OCI-LY7 (cell line): ENCODE results near the gene SIX6. TPM values are rescaled to one million over a fixed set of nuclear protein-coding genes. Genes with fewer than 3 reads are reported as not detected.

Source experiments
- BruUV-seq: library from RNA; stranded (reverse); fragments of 400-500 nt; replicated peaks from 2 replicates; lab custom pipeline; 2021; lab: Mats Ljungman, UMichigan
- CTCF ChIA-PET: fragments of 300-600 bp; sonication (Branson Sonifier 250); formaldehyde crosslinking; loops from one replicate; lab custom pipeline; 2022; ENCODE audit warnings: antibody characterized with exemption; ENCODE audit not compliant: unreplicated experiment; lab: Charles Lee
- POLR2A ChIA-PET: fragments of 300-600 bp; sonication (Branson Sonifier 250); formaldehyde crosslinking; loops from one replicate; lab custom pipeline; 2022; ENCODE audit warnings: antibody characterized with exemption; lab: Charles Lee
- DNase-seq: peaks from one replicate; pipeline ENCODE4 v3.0.0-alpha.2; 2015; ENCODE audit warnings: low spot score
- H2AFZ ChIP-seq: fragments of 200-600 bp; sonication (generic), shearing (Covaris generic); 2 replicates; pipeline ENCODE4 v1.6.1; 2014; ENCODE audit warnings: mild to moderate bottlenecking, antibody characterized with exemption, low read length, moderate library complexity
- H3K27ac ChIP-seq: fragments of 200-600 bp; sonication (generic); 2 replicates; pipeline ENCODE4 v1.5.1; 2014; ENCODE audit warnings: mixed run types, low read depth, mild to moderate bottlenecking, moderate library complexity, low read length, inconsistent platforms; ENCODE audit not compliant: poor library complexity, severe bottlenecking
- H3K36me3 ChIP-seq: fragments of 200-600 bp; sonication (generic); 2 replicates; pipeline ENCODE4 v1.6.1; 2014; ENCODE audit warnings: mild to moderate bottlenecking, antibody characterized with exemption, low read length, moderate library complexity, mixed read lengths; ENCODE audit not compliant: insufficient read depth
- H3K4me1 ChIP-seq: fragments of 200-600 bp; sonication (generic); 2 replicates; pipeline ENCODE4 v1.5.1; 2014; ENCODE audit warnings: mild to moderate bottlenecking, low read length; ENCODE audit not compliant: insufficient read depth, poor library complexity, severe bottlenecking
- H3K4me2 ChIP-seq: fragments of 200-600 bp; sonication (generic); 2 replicates; pipeline ENCODE4 v1.6.1; 2014; ENCODE audit warnings: mild to moderate bottlenecking, low read length
- H3K4me3 ChIP-seq: fragments of 200-600 bp; sonication (generic); 2 replicates; pipeline ENCODE4 v1.5.1; 2014; ENCODE audit warnings: mild to moderate bottlenecking, low read depth, low read length; ENCODE audit not compliant: poor library complexity, severe bottlenecking
- H3K79me2 ChIP-seq: fragments of 200-600 bp; sonication (generic); 2 replicates; pipeline ENCODE4 v1.6.1; 2016; ENCODE audit warnings: low read depth, mild to moderate bottlenecking, low read length, moderate library complexity, mixed read lengths; ENCODE audit not compliant: insufficient read depth
- H3K9me2 ChIP-seq: fragments of 200-600 bp; sonication (generic); 2 replicates; pipeline ENCODE4 v1.6.1; 2016; ENCODE audit warnings: mild to moderate bottlenecking, low read length, mixed read lengths; ENCODE audit not compliant: insufficient read depth
- H3K9me3 ChIP-seq: fragments of 200-600 bp; sonication (generic); 2 replicates; pipeline ENCODE4 v1.6.1; 2014; ENCODE audit warnings: mild to moderate bottlenecking, mixed run types, low read length, mixed read lengths
- H4K20me1 ChIP-seq: fragments of 200-600 bp; sonication (generic); 2 replicates; pipeline ENCODE4 v1.6.1; 2014; ENCODE audit warnings: mild to moderate bottlenecking, antibody characterized with exemption, low read length, moderate library complexity, mixed read lengths; ENCODE audit not compliant: insufficient read depth
- CTCF ChIP-seq: fragments of 200-600 bp; sonication (generic); conservative IDR thresholded peaks from 2 replicates; pipeline ENCODE4 v1.5.1; 2014; ENCODE audit warnings: mild to moderate bottlenecking, antibody characterized with exemption, low read length, moderate library complexity, mixed read lengths
- EZH2phosphoT487 ChIP-seq: fragments of 200-600 bp; sonication (generic); IDR thresholded peaks from 2 replicates; pipeline ENCODE4 v1.6.1; 2018; ENCODE audit warnings: low read depth, borderline replicate concordance, mild to moderate bottlenecking, mixed run types, antibody characterized with exemption, low read length, moderate library complexity, mixed read lengths
- intact Hi-C: fragments of 100-400 bp; cut with micrococcal nuclease; formaldehyde crosslinking; loops from one replicate; pipeline ENCODE4 v1.10.0; 2022; ENCODE audit not compliant: unreplicated experiment
- total RNA-seq, 2 experiments: library from RNA; depleted of rRNA in 1 of 2; stranded (reverse); fragments of >200 nt in 1 of 2; shearing (Covaris generic) in 1 of 2; gene quantifications; 2 replicates each; pipeline ENCODE4 v1.2.3, GENCODE V29; 2014 to 2022

Gene SIX6
- total RNA-seq, 2 experiments from 2014 or later = not detected

GRCh38 chr14:60515511-60516289, 6.8 kb downstream of the SIX6 start:
- Histone ChIP-seq H2AFZ (no peak overlapping the region), H4K20me1 (no peaks in the 10 kb centered on the region), H3K4me2 (no peak overlapping the region), H3K9me2 (no peaks in the 10 kb centered on the region), H3K4me1 (no peaks in the 10 kb centered on the region), H3K9me3 (no peaks in the 10 kb centered on the region), H3K27ac (no peak overlapping the region), H3K4me3 (no peak overlapping the region), H3K79me2 (no peaks in the 10 kb centered on the region), H3K36me3 (no peaks in the 10 kb centered on the region)
- ChIA-PET CTCF (no interaction called here), POLR2A (interaction anchor here (0.5 to 1.0 kb wide), 2 partner anchors 167 to 1151 kb away, joined by 3 to 5 read pairs; no protein-coding TSS in a partner anchor)
- intact Hi-C loops = no loop called here
- no TSS peak for BruUV-seq
- no peak for DNase-seq
- TF ChIP-seq EZH2phosphoT487 (no peak), CTCF (no peak)

- no peak for TF ChIP-seq CTCF
- TF ChIP-seq EZH2phosphoT487 = no peak
- Histone ChIP-seq H3K9me2 (no peaks in the 10 kb centered on the region), H2AFZ (no peak overlapping the region), H4K20me1 (no peaks in the 10 kb centered on the region), H3K4me1 (no peaks in the 10 kb centered on the region), H3K4me3 (no peak overlapping the region), H3K4me2 (no peak overlapping the region), H3K9me3 (no peaks in the 10 kb centered on the region), H3K79me2 (no peaks in the 10 kb centered on the region), H3K36me3 (no peaks in the 10 kb centered on the region), H3K27ac (no peak overlapping the region)
- CTCF ChIA-PET = no interaction called here
- intact Hi-C loops = no loop called here
- POLR2A ChIA-PET = no interaction called here
- DNase-seq = no peak
- BruUV-seq = no TSS peak
Measured at GRCh38 chr14:60532442-60532841, 23.5 kb downstream of the SIX6 start.

- H3K27ac ChIP-seq = no peak overlapping the region
- no peak for TF ChIP-seq EZH2phosphoT487
- no peak for TF ChIP-seq CTCF
- H2AFZ ChIP-seq = no peak overlapping the region
- no peak overlapping the region for H3K4me3 ChIP-seq
- H3K4me2 ChIP-seq = no peak overlapping the region
- H3K36me3 ChIP-seq = no peaks in the 10 kb centered on the region
- intact Hi-C loops = no loop called here
- ChIA-PET CTCF (no interaction called here), POLR2A (no interaction called here)
- no peaks in the 10 kb centered on the region for H4K20me1 ChIP-seq
- no peaks in the 10 kb centered on the region for H3K9me3 ChIP-seq
- no peaks in the 10 kb centered on the region for H3K79me2 ChIP-seq
- no TSS peak for BruUV-seq
- no peak for DNase-seq
- no peaks in the 10 kb centered on the region for H3K9me2 ChIP-seq
- no peaks in the 10 kb centered on the region for H3K4me1 ChIP-seq
Measured at GRCh38 chr14:60537663-60538062, 28.7 kb downstream of the SIX6 start.
